ENCODE measurements around the gene SEMA7A.

The SEMA7A gene

GRCh38 chr15:74406992-74407705, 26.6 kb downstream of the SEMA7A start:
- DNase-seq: peak in 5 of 42 donors; percentile 14 to 50 (median 35)
- intact Hi-C loops (cut with DNase I): no loop called here

- intact Hi-C loops (cut with DNase I): no loop called here
- DNase-seq: no peak
Measured at GRCh38 chr15:74406517-74406916, 27.2 kb downstream of the SEMA7A start.

GRCh38 chr15:74405823-74406222, 27.9 kb downstream of the SEMA7A start:
- intact Hi-C loops (cut with DNase I): no loop called here
- no peak for DNase-seq

- peak in 38 of 42 donors; percentile 21 to 82 (median 63) for DNase-seq
- intact Hi-C loops (cut with DNase I): no loop called here
Measured at GRCh38 chr15:74403991-74404563, 29.7 kb downstream of the SEMA7A start.

- DNase-seq: no peak
- intact Hi-C loops (cut with DNase I): no loop called here
Measured at GRCh38 chr15:74403588-74403919, 30.2 kb downstream of the SEMA7A start.

- intact Hi-C loops (cut with DNase I): no loop called here
- DNase-seq: peak in 5 of 42 donors; percentile 17 to 42 (median 29)
Measured at GRCh38 chr15:74402873-74403587, 30.7 kb downstream of the SEMA7A start.

GRCh38 chr15:74402337-74402841, 31.4 kb downstream of the SEMA7A start:
- DNase-seq: no peak
- intact Hi-C loops (cut with DNase I): no loop called here

- intact Hi-C loops (cut with DNase I): no loop called here
- no peak for DNase-seq
Measured at GRCh38 chr15:74400915-74401757, 32.6 kb downstream of the SEMA7A start.

GRCh38 chr15:74400313-74400860, 33.4 kb downstream of the SEMA7A start:
- intact Hi-C loops (cut with DNase I): no loop called here
- DNase-seq: no peak

GRCh38 chr15:74399511-74400312, 34.0 kb downstream of the SEMA7A start:
- intact Hi-C loops (cut with DNase I): no loop called here
- DNase-seq: no peak

- intact Hi-C loops (cut with DNase I): no loop called here
- DNase-seq: no peak
Measured at GRCh38 chr15:74399100-74399499, 34.7 kb downstream of the SEMA7A start.

GRCh38 chr15:74398183-74398582, 35.6 kb downstream of the SEMA7A start:
- intact Hi-C loops (cut with DNase I): no loop called here
- DNase-seq: no peak

- DNase-seq: no peak
- intact Hi-C loops (cut with DNase I): no loop called here
Measured at GRCh38 chr15:74397239-74398068, 36.3 kb downstream of the SEMA7A start.

GRCh38 chr15:74396445-74397238, 37.1 kb downstream of the SEMA7A start:
- DNase-seq: peak in 7 of 42 donors; percentile 14 to 58 (median 24)
- intact Hi-C loops (cut with DNase I): no loop called here

GRCh38 chr15:74396146-74396438, 37.7 kb downstream of the SEMA7A start:
- DNase-seq: no peak
- intact Hi-C loops (cut with DNase I): no loop called here

GRCh38 chr15:74395319-74396145, 38.2 kb downstream of the SEMA7A start:
- DNase-seq: no peak
- intact Hi-C loops (cut with DNase I): no loop called here

Measured in head of caudate nucleus (tissue), 42 donors.